H1 (cell line): Measurements from ENCODE around the gene TP63. TPM values are rescaled to one million over a fixed set of nuclear protein-coding genes. Genes with fewer than 3 reads are reported as not detected.

ENCODE experiments used
- microRNA counts: library from miRNA; unstranded; fragments of <30 nt; microRNA quantifications from one replicate; lab custom pipeline; 2015
- microRNA-seq, 2 experiments: library from miRNA; unstranded; fragments of <30 nt; microRNA quantifications; one replicate each; pipeline versions ENCODE4 to v1.2.0, GENCODE V29; 2016 to 2020; ENCODE audit warnings: borderline microRNAs expressed in 2 of 2, borderline number of aligned reads in 2 of 2, borderline replicate concordance in 1 of 2
- polyA plus RNA-seq, 7 experiments: library from polyadenylated mRNA; depleted of rRNA in 3 of 7; stranded (reverse) in 5 of 7; unstranded in 2 of 7; fragments of >200 nt in 5 of 7; fragments of 200-250 nt in 2 of 7; gene quantifications; 1 replicate in 5 of 7; 2 replicates in 1 of 7; 4 replicates in 1 of 7; pipeline versions ENCODE4 v1.2.1 to v1.2.3, GENCODE V29; 2011 to 2013; ENCODE audit warnings: missing spikeins in 2 of 7, mixed read lengths in 2 of 7
- small RNA-seq: library from polyadenylated mRNA; stranded (forward); fragments of <200 nt; extraction: miRNeasy Mini kit (QIAGEN cat#:217004); gene quantifications from one replicate; pipeline ENCODE3, GENCODE V24; 2013; ENCODE audit not compliant: insufficient read depth
- total RNA-seq: library from RNA; stranded (reverse); fragmentation: NEBNext Ultra II Directional; extraction: Animal tissue kit (Norgen Biotek cat#: 25700); gene quantifications from 2 replicates; pipeline ENCODE4 v1.2.1, GENCODE V29; 2021

TP63 gene
- total and polyA plus RNA-seq, 2 of the 8 experiments (the other 6 are each of a cell fraction or from before 2014, with no cell fraction given), result not detected

MicroRNAs encoded within 50 kb of the gene (microRNA counts, 767-probe panel; counts per million panel counts)
- microRNA hsa-miR-944 (lab: Ali Mortazavi, UCI), result 879 counts per million, percentile 95 among the panel's probes with 10 or more counts

Small RNA genes lying within 50 kb of the gene (microRNA-seq; reads per million reads assigned to microRNA genes)
- gene MIR944, result 0 reads per million in 2 experiments

Small RNA genes lying within 50 kb of the gene (small RNA-seq; reads per million reads assigned to genes)
- not detected for gene AC078809.1
- 1.9 reads per million, percentile 12 among the genes with 10 or more reads in this experiment for gene MIR944
